Loucy (cell line): ENCODE measurements around the gene ARL13A.

Source experiments
- CTCF ChIP-seq: fragments of 200-600 bp; sonication (generic); conservative IDR thresholded peaks from 2 replicates; pipeline ENCODE4 v1.5.1; 2014; ENCODE audit warnings: mild to moderate bottlenecking, antibody characterized with exemption, low read length
- EZH2phosphoT487 ChIP-seq: fragments of 200-600 bp; IDR thresholded peaks from 2 replicates; pipeline ENCODE4 v1.6.1; 2018; ENCODE audit warnings: antibody characterized with exemption, mild to moderate bottlenecking, moderate library complexity, borderline replicate concordance

- TF ChIP-seq EZH2phosphoT487 = no peak
- TF ChIP-seq CTCF = no peak
Observed at GRCh38 chrX:100964362-100964761, 5.1 kb upstream of the ARL13A start.
